Common myeloid progenitor, CD34-positive (primary cell): Measurements from ENCODE around the gene ZBTB9.
A peak's percentile ranks its signal among the peaks of the same experiment; 100 is the strongest.

Experiments used
- CTCF ChIA-PET: fragments of 350-600 bp; sonication (Branson Sonifier 250); formaldehyde crosslinking; loops from one replicate; lab custom pipeline; 2021; ENCODE audit warnings: antibody characterized with exemption; lab: Charles Lee
- POLR2A ChIA-PET: fragments of 350-600 bp; sonication (Branson Sonifier 250); formaldehyde crosslinking; loops from one replicate; lab custom pipeline; 2021; ENCODE audit warnings: antibody characterized with exemption; lab: Charles Lee
- DNase-seq, 3 donors: peaks; one replicate each; pipeline versions ENCODE4 v3.0.0 to v3.0.0-alpha.2; 2013
- H3K27ac ChIP-seq, 2 experiments: 1 replicate in 1 of 2; 2 replicates in 1 of 2; pipeline ENCODE4 v1.7.0; 2013; ENCODE audit warnings: inconsistent platforms in 2 of 2, low read length in 2 of 2, mild to moderate bottlenecking in 2 of 2, low read depth in 1 of 2, moderate library complexity in 1 of 2; ENCODE audit not compliant: severe bottlenecking in 2 of 2, insufficient read depth in 1 of 2, poor library complexity in 1 of 2
- H3K27me3 ChIP-seq, 5 experiments: replicated peaks in 2 of 5; 1 replicate in 3 of 5; 2 replicates in 2 of 5; pipeline versions ENCODE4 v1.6.1 to v1.7.0; 2013; ENCODE audit warnings: low read length in 4 of 5, mild to moderate bottlenecking in 2 of 5, moderate library complexity in 2 of 5, inconsistent platforms in 1 of 5; ENCODE audit not compliant: insufficient read depth in 5 of 5, control insufficient read depth in 4 of 5
- H3K36me3 ChIP-seq, 4 experiments: 1 replicate in 2 of 4; 2 replicates in 2 of 4; pipeline versions ENCODE4 v1.6.1 to v1.7.0; 2013; ENCODE audit warnings: low read length in 3 of 4, control low read depth in 1 of 4, mild to moderate bottlenecking in 1 of 4; ENCODE audit not compliant: control insufficient read depth in 4 of 4, insufficient read depth in 4 of 4
- H3K4me1 ChIP-seq, 4 experiments: 1 replicate in 3 of 4; 2 replicates in 1 of 4; pipeline versions ENCODE4 v1.6.1 to v1.7.1; 2013; ENCODE audit warnings: low read length in 3 of 4, mild to moderate bottlenecking in 3 of 4, control low read depth in 1 of 4, inconsistent platforms in 1 of 4, moderate library complexity in 1 of 4; ENCODE audit not compliant: control insufficient read depth in 4 of 4, insufficient read depth in 4 of 4; ENCODE audit errors: control extremely low read depth in 1 of 4
- H3K4me3 ChIP-seq, 7 experiments: 1 replicate in 4 of 7; 2 replicates in 3 of 7; pipeline versions ENCODE4 v1.5.1 to v1.7.0; 2013; ENCODE audit warnings: mild to moderate bottlenecking in 7 of 7, low read length in 6 of 7, moderate library complexity in 6 of 7, inconsistent platforms in 2 of 7, low read depth in 2 of 7, control low read depth in 1 of 7; ENCODE audit not compliant: insufficient read depth in 4 of 7, control insufficient read depth in 1 of 7; ENCODE audit errors: extremely low read depth in 1 of 7
- H3K9me3 ChIP-seq, 5 experiments: 1 replicate in 4 of 5; 2 replicates in 1 of 5; pipeline versions ENCODE4 v1.6.1 to v1.7.1; 2013; ENCODE audit warnings: low read length in 4 of 5, mild to moderate bottlenecking in 2 of 5, inconsistent platforms in 1 of 5, low read depth in 1 of 5, moderate library complexity in 1 of 5; ENCODE audit not compliant: control insufficient read depth in 4 of 5, insufficient read depth in 2 of 5; ENCODE audit errors: control extremely low read depth in 1 of 5
- WGBS: methylation state at CpG from one replicate; pipeline ENCODE4 v1.1.5; 2013; ENCODE audit not compliant: insufficient coverage; 5-methylcytosine and 5-hydroxymethylcytosine counted together

ZBTB9 gene

DNA sequence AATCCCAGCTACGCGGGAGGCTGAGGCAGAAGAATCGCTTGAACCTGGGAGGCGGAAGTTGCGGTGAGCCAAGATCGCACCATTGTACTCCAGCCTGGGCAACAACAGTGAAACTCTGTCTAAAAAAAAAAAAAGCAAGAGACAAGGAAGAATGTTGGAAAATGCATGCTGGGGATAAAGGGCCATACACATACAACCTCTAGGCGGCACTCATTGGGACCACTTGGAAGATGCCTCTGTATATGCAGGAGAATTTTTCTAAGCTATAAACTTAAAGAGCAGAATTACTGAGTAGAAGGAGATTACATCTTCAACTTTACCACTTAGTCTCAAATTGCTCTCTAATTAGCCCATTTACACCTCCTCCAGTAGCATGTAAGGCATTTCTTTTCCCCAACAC is 42.8 kb downstream of the ZBTB9 start:
- Histone ChIP-seq H3K27me3 (peaks cover 0 to 4% (median 0%) of the 10 kb centered on the region in 5 experiments), H3K36me3 (no peaks in the 10 kb centered on the region), H3K4me1 (no peaks in the 10 kb centered on the region), H3K4me3 (no peak overlapping the region), H3K27ac (no peak overlapping the region), H3K9me3 (no peaks in the 10 kb centered on the region)
- POLR2A ChIA-PET, result interaction anchor here (0.7 kb wide), 1 partner anchor 196 kb away, joined by 4 read pairs; no protein-coding TSS in a partner anchor
- 100% methylated on average over 6 of the region's 7 CpGs for WGBS
- CTCF ChIA-PET, result no interaction called here
- DNase-seq, result no peak

DNA sequence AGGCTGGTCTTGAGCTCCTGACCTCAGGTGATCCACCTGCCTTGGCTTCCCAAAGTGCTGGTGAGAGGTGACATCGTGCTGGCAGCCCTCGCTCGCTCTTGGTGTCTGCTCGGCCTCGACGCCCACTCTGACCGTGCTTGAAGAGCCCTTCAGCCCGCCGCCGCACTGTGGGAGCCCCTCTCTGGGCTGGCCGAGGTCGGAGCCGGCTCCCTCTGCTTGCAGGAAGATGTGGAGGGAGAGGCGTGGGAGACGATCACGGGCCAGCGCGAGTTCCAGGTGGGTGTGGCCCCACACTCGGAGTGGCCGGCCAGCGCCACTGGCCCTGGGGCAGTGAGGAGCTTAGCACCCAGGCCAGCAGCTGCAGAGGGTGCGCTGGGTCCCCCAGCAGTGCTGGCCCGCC is 48.1 kb downstream of the ZBTB9 start:
- H3K4me3 ChIP-seq, result no peak overlapping the region
- no peak overlapping the region for H3K27ac ChIP-seq
- ChIA-PET POLR2A (no interaction called here), CTCF (no interaction called here)
- WGBS, result 94% methylated on average over 20 of the region's 23 CpGs
- peaks cover 0 to 3% (median 0%) of the 10 kb centered on the region in 4 experiments for H3K4me1 ChIP-seq
- peaks cover 0 to 4% (median 0%) of the 10 kb centered on the region in 5 experiments for H3K27me3 ChIP-seq
- peaks cover 0 to 7% (median 0%) of the 10 kb centered on the region in 5 experiments for H3K9me3 ChIP-seq
- no peaks in the 10 kb centered on the region for H3K36me3 ChIP-seq
- DNase-seq, result no peak

DNA sequence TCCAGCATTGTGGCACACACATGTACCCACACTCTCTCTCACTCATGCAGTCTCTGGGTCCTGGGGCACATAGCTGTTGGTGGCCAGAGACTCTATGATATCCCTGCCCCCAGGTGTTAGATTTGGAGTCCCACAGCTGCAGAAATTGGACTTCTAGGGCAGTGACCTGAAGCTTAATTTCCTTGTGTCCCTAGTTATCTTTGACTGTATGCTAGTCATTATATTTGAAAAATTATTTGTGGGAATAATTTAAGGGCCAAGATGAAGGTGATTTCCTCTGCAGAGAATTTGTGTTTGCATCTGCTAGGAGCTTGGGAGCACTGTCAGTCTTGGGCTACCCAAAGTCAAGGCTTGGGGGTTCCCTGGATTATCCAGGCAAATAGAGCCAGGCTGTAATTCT is 50.1 kb downstream of the ZBTB9 start:
- H3K27ac ChIP-seq, result no peak overlapping the region
- ChIA-PET POLR2A (no interaction called here), CTCF (interaction anchor here (0.8 to 1.8 kb wide), 2 partner anchors 9 to 16 kb away, joined by 3 to 5 read pairs; no protein-coding TSS in a partner anchor)
- no peak for DNase-seq
- H3K4me1 ChIP-seq, result peaks cover 2 to 11% (median 6%) of the 10 kb centered on the region in 4 experiments
- H3K4me3 ChIP-seq, result no peak overlapping the region
- H3K9me3 ChIP-seq, result peaks cover 0 to 7% (median 0%) of the 10 kb centered on the region in 5 experiments
- no peaks in the 10 kb centered on the region for H3K27me3 ChIP-seq
- no peaks in the 10 kb centered on the region for H3K36me3 ChIP-seq

DNA sequence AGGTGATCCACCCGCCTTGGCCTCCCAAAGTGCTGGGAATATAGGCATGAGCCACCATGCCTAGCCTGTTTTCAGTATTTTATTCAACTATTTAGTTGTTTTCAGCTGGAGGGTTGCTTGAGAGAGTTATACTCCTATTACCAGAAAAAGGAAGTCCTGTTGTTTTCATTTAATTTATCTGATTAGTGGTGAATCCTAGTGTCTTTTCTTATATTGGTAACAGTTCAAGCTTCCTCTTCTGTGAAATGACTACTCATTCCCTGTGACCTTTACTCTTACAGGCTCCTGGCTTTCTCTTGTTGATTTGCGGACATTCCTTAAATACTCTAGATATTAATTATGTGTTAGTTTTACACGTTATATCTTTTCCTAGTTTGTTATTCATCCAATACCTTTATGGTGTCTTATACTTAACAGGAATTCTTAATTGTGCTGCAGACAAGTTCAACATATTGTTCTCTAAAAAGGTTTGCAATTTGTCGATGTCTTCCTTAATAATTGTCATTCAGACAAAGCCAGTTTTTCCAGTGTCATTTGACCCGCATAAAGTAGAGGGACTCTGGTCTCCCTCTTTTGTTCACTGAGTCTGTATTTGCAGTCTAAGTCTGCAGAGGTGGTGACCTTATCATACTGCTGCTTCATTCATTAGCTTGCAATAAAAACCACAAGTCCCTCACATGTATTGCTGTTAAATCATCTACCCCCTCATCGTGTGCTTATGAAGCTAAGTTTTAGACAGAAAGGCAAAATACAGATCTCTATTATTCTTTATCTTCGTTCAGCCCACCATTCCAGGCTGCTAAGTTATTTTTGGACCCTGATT is 51.4 kb downstream of the ZBTB9 start:
- no peak overlapping the region for H3K27ac ChIP-seq
- ChIA-PET POLR2A (no interaction called here), CTCF (no interaction called here)
- 95% methylated on average over 3 of the region's 7 CpGs for WGBS
- DNase-seq, result peak in 2 of 3 donors; percentile 18 to 36
- H3K36me3 ChIP-seq, result no peaks in the 10 kb centered on the region
- H3K4me1 ChIP-seq, result peaks cover 2 to 12% (median 7%) of the 10 kb centered on the region in 4 experiments
- H3K9me3 ChIP-seq, result peaks cover 0 to 7% (median 0%) of the 10 kb centered on the region in 5 experiments
- no peaks in the 10 kb centered on the region for H3K27me3 ChIP-seq
- no peak overlapping the region for H3K4me3 ChIP-seq
